NB4 (cell line): ENCODE data around the gene ISG15.

ENCODE experiments used
- MAX ChIP-seq: IDR thresholded peaks from 2 replicates; pipeline ENCODE4 v1.6.1; 2011; ENCODE audit warnings: low read depth, low read length
- POLR2A ChIP-seq: IDR thresholded peaks from 2 replicates; pipeline ENCODE4 v1.6.1; 2011; ENCODE audit warnings: mild to moderate bottlenecking; ENCODE audit not compliant: insufficient read length; ENCODE audit errors: extremely low read depth
- TF ChIP-seq, protein P1 (sequence below): IDR thresholded peaks from one replicate; pipeline ENCODE4 v1.5.1; 2012; ENCODE audit warnings: low read depth, low read length

DNA sequence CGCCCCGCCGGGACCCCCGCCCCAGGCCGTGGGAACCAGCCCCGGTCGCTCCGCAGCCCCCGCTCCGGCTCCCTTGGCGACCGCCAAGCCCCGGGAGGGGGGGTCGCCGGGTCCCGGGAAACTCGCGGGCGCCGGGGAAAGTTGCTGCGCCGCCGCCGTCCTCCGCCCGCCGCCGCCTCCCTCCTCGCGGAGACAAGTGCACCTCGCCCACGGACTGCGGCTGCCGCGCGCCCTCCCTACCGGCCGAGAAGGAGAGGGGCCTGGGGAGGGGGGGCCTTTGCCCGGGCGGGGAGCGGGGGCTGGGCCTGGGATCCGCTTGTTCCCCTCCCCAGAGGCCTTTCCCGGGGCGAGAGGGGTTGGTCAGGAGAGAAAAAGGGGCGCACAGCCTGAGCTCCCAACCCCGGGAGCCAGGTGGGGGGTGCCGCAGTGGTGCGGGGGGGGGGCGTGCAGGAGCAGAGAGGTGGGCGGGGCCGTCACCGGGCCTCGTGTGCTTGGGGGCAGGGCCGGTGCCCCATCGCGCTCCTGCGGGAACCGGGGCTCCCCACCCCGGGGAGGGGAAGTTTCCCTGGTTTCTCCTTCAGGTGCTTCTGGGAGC, 7.2 kb downstream of the ISG15 start:
- TF ChIP-seq, protein P1, sequence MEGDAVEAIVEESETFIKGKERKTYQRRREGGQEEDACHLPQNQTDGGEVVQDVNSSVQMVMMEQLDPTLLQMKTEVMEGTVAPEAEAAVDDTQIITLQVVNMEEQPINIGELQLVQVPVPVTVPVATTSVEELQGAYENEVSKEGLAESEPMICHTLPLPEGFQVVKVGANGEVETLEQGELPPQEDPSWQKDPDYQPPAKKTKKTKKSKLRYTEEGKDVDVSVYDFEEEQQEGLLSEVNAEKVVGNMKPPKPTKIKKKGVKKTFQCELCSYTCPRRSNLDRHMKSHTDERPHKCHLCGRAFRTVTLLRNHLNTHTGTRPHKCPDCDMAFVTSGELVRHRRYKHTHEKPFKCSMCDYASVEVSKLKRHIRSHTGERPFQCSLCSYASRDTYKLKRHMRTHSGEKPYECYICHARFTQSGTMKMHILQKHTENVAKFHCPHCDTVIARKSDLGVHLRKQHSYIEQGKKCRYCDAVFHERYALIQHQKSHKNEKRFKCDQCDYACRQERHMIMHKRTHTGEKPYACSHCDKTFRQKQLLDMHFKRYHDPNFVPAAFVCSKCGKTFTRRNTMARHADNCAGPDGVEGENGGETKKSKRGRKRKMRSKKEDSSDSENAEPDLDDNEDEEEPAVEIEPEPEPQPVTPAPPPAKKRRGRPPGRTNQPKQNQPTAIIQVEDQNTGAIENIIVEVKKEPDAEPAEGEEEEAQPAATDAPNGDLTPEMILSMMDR, result no peak
- no peak for TF ChIP-seq MAX
- TF ChIP-seq POLR2A, result no peak
